Muscle layer of colon (tissue), 2 donors: ENCODE results near the gene HELZ.

Source experiments
- H3K27ac ChIP-seq: one replicate; pipeline ENCODE4 v1.7.0; 2013; ENCODE audit warnings: low read depth, mild to moderate bottlenecking, low read length, moderate library complexity
- H3K27me3 ChIP-seq, 2 donors: one replicate each; pipeline ENCODE4 v1.7.0; 2013; ENCODE audit warnings: low read length in 2 of 2, mild to moderate bottlenecking in 2 of 2; ENCODE audit not compliant: insufficient read depth in 2 of 2, control insufficient read depth in 1 of 2
- H3K36me3 ChIP-seq: one replicate; pipeline ENCODE4 v1.7.0; 2013; ENCODE audit warnings: mild to moderate bottlenecking, low read length; ENCODE audit not compliant: insufficient read depth
- H3K4me1 ChIP-seq: one replicate; pipeline ENCODE4 v1.7.0; 2013; ENCODE audit warnings: mild to moderate bottlenecking, low read length; ENCODE audit not compliant: insufficient read depth
- H3K4me3 ChIP-seq, 2 donors: one replicate each; pipeline ENCODE4 v1.7.0; 2013; ENCODE audit warnings: low read length in 2 of 2, low read depth in 1 of 2, mild to moderate bottlenecking in 1 of 2, moderate library complexity in 1 of 2
- H3K9ac ChIP-seq: one replicate; pipeline ENCODE4 v1.7.0; 2013; ENCODE audit warnings: low read length
- H3K9me3 ChIP-seq: one replicate; pipeline ENCODE4 v1.7.0; 2013; ENCODE audit warnings: mild to moderate bottlenecking, low read length
- donor health status: abdominal sarcoma.
- donor health status: Adenocarcinoma of cecum.

HELZ gene

GRCh38 chr17:67067571-67068482 is 177.2 kb downstream of the HELZ start:
- no peak overlapping the region for H3K4me3 ChIP-seq
- H3K36me3 ChIP-seq, result no peaks in the 10 kb centered on the region
- H3K9ac ChIP-seq, result no peak overlapping the region
- H3K27me3 ChIP-seq, result no peaks in the 10 kb centered on the region
- H3K9me3 ChIP-seq, result no peaks in the 10 kb centered on the region
- no peaks in the 10 kb centered on the region for H3K4me1 ChIP-seq
- no peak overlapping the region for H3K27ac ChIP-seq

GRCh38 chr17:67066717-67067116 is 178.3 kb downstream of the HELZ start:
- Histone ChIP-seq H3K9ac (no peak overlapping the region), H3K27ac (no peak overlapping the region), H3K27me3 (no peaks in the 10 kb centered on the region), H3K36me3 (no peaks in the 10 kb centered on the region), H3K4me1 (no peaks in the 10 kb centered on the region), H3K4me3 (no peak overlapping the region), H3K9me3 (no peaks in the 10 kb centered on the region)

- H3K9me3 ChIP-seq, result no peaks in the 10 kb centered on the region
- H3K4me1 ChIP-seq, result no peaks in the 10 kb centered on the region
- no peak overlapping the region for H3K4me3 ChIP-seq
- H3K36me3 ChIP-seq, result no peaks in the 10 kb centered on the region
- H3K27me3 ChIP-seq, result no peaks in the 10 kb centered on the region
- H3K27ac ChIP-seq, result no peak overlapping the region
- no peak overlapping the region for H3K9ac ChIP-seq
Measured at GRCh38 chr17:67063141-67063540, 181.9 kb downstream of the HELZ start.

- no peaks in the 10 kb centered on the region for H3K27me3 ChIP-seq
Measured at GRCh38 chr17:67059372-67059771, 185.6 kb downstream of the HELZ start.

GRCh38 chr17:67058036-67058435 is 187.0 kb downstream of the HELZ start:
- no peaks in the 10 kb centered on the region for H3K27me3 ChIP-seq
- H3K4me1 ChIP-seq, result no peaks in the 10 kb centered on the region
- no peak overlapping the region for H3K9ac ChIP-seq
- no peaks in the 10 kb centered on the region for H3K36me3 ChIP-seq
- no peak overlapping the region for H3K4me3 ChIP-seq
- H3K27ac ChIP-seq, result no peak overlapping the region
- H3K9me3 ChIP-seq, result no peaks in the 10 kb centered on the region

More at GRCh38 chr17:67059372-67059771, 185.6 kb downstream of the HELZ start:
- Histone ChIP-seq H3K36me3 (no peaks in the 10 kb centered on the region), H3K4me3 (no peak overlapping the region), H3K9ac (no peak overlapping the region), H3K27ac (no peak overlapping the region), H3K4me1 (no peaks in the 10 kb centered on the region), H3K9me3 (no peaks in the 10 kb centered on the region)

GRCh38 chr17:67056746-67057490 is 188.1 kb downstream of the HELZ start:
- no peaks in the 10 kb centered on the region for H3K36me3 ChIP-seq
- no peak overlapping the region for H3K27ac ChIP-seq
- no peaks in the 10 kb centered on the region for H3K27me3 ChIP-seq
- no peaks in the 10 kb centered on the region for H3K9me3 ChIP-seq
- no peaks in the 10 kb centered on the region for H3K4me1 ChIP-seq
- H3K9ac ChIP-seq, result no peak overlapping the region
- H3K4me3 ChIP-seq, result no peak overlapping the region

GRCh38 chr17:67055811-67056745 is 188.9 kb downstream of the HELZ start:
- H3K27ac ChIP-seq, result no peak overlapping the region
- H3K4me1 ChIP-seq, result no peaks in the 10 kb centered on the region
- H3K4me3 ChIP-seq, result no peak overlapping the region
- H3K9ac ChIP-seq, result no peak overlapping the region
- no peaks in the 10 kb centered on the region for H3K9me3 ChIP-seq
- no peaks in the 10 kb centered on the region for H3K36me3 ChIP-seq
- no peaks in the 10 kb centered on the region for H3K27me3 ChIP-seq

GRCh38 chr17:67055041-67055443 is 190.0 kb downstream of the HELZ start:
- Histone ChIP-seq H3K27ac (no peak overlapping the region), H3K4me1 (no peaks in the 10 kb centered on the region), H3K36me3 (no peaks in the 10 kb centered on the region), H3K27me3 (no peaks in the 10 kb centered on the region), H3K4me3 (no peak overlapping the region), H3K9me3 (no peaks in the 10 kb centered on the region), H3K9ac (no peak overlapping the region)

- Histone ChIP-seq H3K9me3 (peaks cover 2% of the 10 kb centered on the region), H3K9ac (no peak overlapping the region), H3K4me1 (no peaks in the 10 kb centered on the region), H3K4me3 (no peak overlapping the region), H3K36me3 (no peaks in the 10 kb centered on the region), H3K27me3 (no peaks in the 10 kb centered on the region), H3K27ac (no peak overlapping the region)
Measured at GRCh38 chr17:67054608-67055007, 190.4 kb downstream of the HELZ start.

- no peak overlapping the region for H3K9ac ChIP-seq
Measured at GRCh38 chr17:67054011-67054591, 190.9 kb downstream of the HELZ start.

More at GRCh38 chr17:67054011-67054591, 190.9 kb downstream of the HELZ start:
- no peak overlapping the region for H3K27ac ChIP-seq
- peaks cover 6% of the 10 kb centered on the region for H3K9me3 ChIP-seq
- no peaks in the 10 kb centered on the region for H3K4me1 ChIP-seq
- H3K27me3 ChIP-seq, result no peaks in the 10 kb centered on the region
- no peaks in the 10 kb centered on the region for H3K36me3 ChIP-seq
- no peak overlapping the region for H3K4me3 ChIP-seq
